ENCODE measurements around the gene ZNF429.

Gene ZNF429

DNA sequence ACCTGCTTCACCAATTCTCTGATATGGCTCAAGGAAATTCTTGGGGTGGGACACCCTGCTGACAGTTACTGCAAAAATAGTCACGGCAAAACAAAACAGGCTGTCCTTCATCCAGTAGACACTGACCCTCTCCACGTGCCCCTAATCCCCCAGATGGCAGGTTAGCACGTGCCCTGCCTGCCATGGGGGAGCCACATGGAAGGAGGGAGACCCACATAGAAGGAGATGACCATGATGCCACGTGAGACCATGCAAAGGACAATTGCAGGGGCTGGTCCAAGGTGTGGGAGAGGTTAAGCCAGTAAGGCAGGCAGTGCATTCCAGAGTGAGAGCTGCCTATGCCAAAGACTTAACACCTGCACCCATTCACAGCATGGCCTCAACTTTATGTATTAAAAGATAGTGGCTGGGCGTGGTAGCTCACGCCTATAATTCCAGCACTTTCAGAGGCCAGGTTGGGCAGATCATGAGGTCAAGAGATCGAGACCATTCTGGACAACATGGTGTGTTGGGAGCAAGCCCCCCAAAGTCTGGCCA, 82.7 kb downstream of the ZNF429 start:
- no peak for DNase-seq (ENCODE audit: low read depth)
- H3K4me3 ChIP-seq (ENCODE audit: low read length), result no peak overlapping the region
- TF ChIP-seq, protein P1, sequence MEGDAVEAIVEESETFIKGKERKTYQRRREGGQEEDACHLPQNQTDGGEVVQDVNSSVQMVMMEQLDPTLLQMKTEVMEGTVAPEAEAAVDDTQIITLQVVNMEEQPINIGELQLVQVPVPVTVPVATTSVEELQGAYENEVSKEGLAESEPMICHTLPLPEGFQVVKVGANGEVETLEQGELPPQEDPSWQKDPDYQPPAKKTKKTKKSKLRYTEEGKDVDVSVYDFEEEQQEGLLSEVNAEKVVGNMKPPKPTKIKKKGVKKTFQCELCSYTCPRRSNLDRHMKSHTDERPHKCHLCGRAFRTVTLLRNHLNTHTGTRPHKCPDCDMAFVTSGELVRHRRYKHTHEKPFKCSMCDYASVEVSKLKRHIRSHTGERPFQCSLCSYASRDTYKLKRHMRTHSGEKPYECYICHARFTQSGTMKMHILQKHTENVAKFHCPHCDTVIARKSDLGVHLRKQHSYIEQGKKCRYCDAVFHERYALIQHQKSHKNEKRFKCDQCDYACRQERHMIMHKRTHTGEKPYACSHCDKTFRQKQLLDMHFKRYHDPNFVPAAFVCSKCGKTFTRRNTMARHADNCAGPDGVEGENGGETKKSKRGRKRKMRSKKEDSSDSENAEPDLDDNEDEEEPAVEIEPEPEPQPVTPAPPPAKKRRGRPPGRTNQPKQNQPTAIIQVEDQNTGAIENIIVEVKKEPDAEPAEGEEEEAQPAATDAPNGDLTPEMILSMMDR (IDR thresholded peaks at IDR 0.05; ENCODE audit: insufficient read depth, low read depth, low read length, missing control alignments), result no peak

DNA sequence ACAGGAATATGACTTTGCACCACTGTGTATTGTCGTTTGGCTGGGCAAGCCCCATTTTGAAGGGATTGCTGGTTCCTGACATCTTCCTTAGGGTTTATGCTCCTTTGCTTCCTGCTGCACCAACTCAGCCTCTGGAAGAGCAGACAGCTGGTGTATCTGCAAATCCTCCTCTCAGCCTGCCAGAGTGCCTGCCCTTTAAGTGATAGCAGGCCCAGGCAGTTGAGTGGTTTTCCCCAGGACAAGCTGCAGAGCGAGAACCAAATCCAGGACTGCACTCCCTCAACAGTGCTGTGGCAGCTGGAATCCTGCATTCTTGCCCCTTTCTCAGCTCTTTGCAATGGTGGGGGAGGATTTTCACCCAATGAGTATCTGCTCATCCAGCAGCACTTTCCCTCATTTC, 85.5 kb downstream of the ZNF429 start:
- DNase-seq (ENCODE audit: low read depth), result no peak
- TF ChIP-seq, protein P1 (IDR thresholded peaks at IDR 0.05; ENCODE audit: insufficient read depth, low read depth, low read length, missing control alignments), result no peak
- H3K4me3 ChIP-seq (ENCODE audit: low read length), result no peak overlapping the region

DNA sequence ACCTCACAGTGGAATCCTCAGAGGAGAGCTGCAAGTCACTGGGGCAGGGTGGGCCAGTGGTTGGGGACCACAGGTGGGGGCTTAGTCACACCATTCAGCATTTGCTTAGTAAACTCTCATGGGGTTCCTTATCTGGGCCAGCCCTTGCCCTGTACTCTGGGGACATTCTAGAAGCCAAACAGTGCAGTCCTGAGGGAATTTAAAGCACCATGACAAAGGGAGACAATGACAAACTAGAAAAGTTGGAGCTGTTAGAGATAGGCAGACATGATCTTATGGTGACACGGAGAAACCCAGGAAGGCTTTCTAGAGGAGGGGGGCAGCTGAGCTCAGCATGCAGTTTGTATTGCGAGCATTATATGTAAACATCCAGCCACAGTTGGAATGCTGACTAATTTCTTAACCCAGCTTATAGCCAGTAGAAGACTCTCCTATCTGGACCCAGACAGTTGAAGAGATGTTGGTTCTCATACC, 87.6 kb downstream of the ZNF429 start:
- DNase-seq (ENCODE audit: low read depth), result no peak
- no peak overlapping the region for H3K4me3 ChIP-seq (ENCODE audit: low read length)
- TF ChIP-seq, protein P1 (IDR thresholded peaks at IDR 0.05; ENCODE audit: insufficient read depth, low read depth, low read length, missing control alignments), result no peak

GRCh38 chr19:21593502-21593901, 88.1 kb downstream of the ZNF429 start:
- no peak overlapping the region for H3K4me3 ChIP-seq (ENCODE audit: low read length)
- no peak for DNase-seq (ENCODE audit: low read depth)
- TF ChIP-seq, protein P1 (IDR thresholded peaks at IDR 0.05; ENCODE audit: insufficient read depth, low read depth, low read length, missing control alignments), result no peak

GRCh38 chr19:21593934-21594820, 88.8 kb downstream of the ZNF429 start:
- TF ChIP-seq, protein P1 (IDR thresholded peaks at IDR 0.05; ENCODE audit: insufficient read depth, low read depth, low read length, missing control alignments), result no peak
- no peak for DNase-seq (ENCODE audit: low read depth)
- no peak overlapping the region for H3K4me3 ChIP-seq (ENCODE audit: low read length)

DNA sequence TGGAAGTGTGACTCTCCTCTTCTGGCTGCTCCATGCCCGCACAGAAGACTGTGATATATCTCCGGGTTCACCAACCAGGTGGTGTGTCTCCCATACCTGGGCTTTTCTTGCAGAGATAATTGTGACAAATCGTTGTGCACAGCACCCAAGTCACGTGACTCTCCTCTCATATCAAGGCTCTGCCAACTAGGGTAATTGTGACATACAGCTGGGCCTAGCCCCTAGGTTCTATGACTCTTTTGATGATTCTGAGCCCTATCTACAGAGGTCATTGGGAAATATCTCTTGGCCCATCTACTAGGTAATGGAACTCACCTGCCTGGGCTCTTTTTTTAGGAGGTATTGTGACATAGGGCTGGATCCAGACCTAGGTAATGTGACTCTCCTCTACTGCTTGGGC, 89.8 kb downstream of the ZNF429 start:
- no peak for DNase-seq (ENCODE audit: low read depth)
- TF ChIP-seq, protein P1 (IDR thresholded peaks at IDR 0.05; ENCODE audit: insufficient read depth, low read depth, low read length, missing control alignments), result no peak
- no peak overlapping the region for H3K4me3 ChIP-seq (ENCODE audit: low read length)

All from epithelial cell of esophagus (primary cell).